Activated naive CD8-positive, alpha-beta T cell treated with anti-CD3 and anti-CD28 coated beads, Interleukin-2, amount 50 U/mL, for 24 hours (primary cell): ENCODE results near the gene EHMT1.

ENCODE experiments used
- ATAC-seq: fragments of 150-1000 bp; cut with Tn5 transposase; one replicate; pipeline ENCODE4 v1.10.0; 2021
- DNase-seq: peaks from one replicate; pipeline ENCODE4 v3.0.0; 2021
- H3K27ac Mint-ChIP-seq: one replicate; pipeline ENCODE4 v1.8.0; 2021; ENCODE audit warnings: mild to moderate bottlenecking, mixed read lengths
- H3K27me3 Mint-ChIP-seq: one replicate; pipeline ENCODE4 v1.8.0; 2021; ENCODE audit warnings: mixed read lengths
- H3K36me3 Mint-ChIP-seq: one replicate; pipeline ENCODE4 v1.8.0; 2021; ENCODE audit warnings: low read depth, mixed read lengths
- H3K4me1 Mint-ChIP-seq: one replicate; pipeline ENCODE4 v1.8.0; 2021; ENCODE audit warnings: mixed read lengths
- H3K4me3 Mint-ChIP-seq: one replicate; pipeline ENCODE4 v1.8.0; 2021; ENCODE audit warnings: mild to moderate bottlenecking, moderate library complexity, mixed read lengths
- H3K9me3 Mint-ChIP-seq: one replicate; pipeline ENCODE4 v1.8.0; 2021; ENCODE audit warnings: mixed read lengths

Gene EHMT1

DNA sequence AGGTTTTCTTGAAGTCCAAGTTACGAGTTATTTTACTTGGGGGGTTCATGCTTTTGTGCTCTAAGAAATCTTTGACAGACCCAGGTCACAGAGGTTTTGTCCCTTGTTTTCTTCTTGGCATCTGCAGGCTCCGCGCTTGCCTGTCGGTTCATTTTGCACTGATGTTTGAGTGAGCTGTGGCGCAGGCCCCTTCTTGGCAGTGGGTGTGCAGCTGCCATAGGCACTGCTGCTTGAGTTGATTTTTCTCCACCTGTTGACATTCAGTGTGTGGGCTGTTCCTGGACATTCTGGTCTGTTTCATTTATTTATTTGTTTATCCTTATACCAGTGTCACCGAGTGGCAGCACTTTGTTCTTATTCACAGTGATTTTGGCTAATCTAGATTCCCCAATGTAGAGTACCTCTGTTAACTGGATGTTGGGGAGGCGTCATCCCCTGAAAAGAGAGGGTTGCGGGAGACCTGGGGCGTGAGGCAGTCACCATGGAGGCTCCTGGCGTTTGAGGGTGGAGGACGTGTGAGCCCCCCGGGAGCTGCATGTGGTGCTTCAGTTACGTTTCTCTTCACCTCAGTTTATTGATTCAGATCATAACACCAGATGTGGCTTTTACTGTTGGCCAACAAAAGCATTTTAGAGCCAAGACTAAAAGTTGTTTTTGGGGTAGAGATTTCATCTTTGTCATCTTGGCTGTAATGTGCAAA is 137.4 kb downstream of the EHMT1 start:
- no peak for ATAC-seq

DNA sequence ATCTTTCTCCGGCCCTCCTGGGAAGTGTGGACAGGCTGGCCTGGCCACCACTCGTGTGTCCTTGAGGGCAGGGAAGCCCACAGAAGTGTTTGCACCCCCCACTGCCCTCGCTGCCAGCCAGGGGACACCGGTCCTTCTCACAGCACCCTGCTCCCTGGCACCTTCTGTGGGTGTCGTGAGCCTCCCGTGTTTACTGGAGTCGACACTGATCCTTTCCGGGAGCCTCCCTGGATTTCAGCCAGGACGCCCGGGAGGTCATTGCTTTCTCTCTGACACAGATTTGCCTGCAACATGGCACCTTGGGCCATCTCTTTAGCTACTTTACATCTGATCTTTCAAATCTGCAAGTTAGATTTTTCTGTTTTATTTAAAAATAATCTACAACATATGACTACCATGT is 138.3 kb downstream of the EHMT1 start:
- H3K27me3 Mint-ChIP-seq: no peaks in the 10 kb centered on the region
- H3K27ac Mint-ChIP-seq: peak overlapping the region; percentile 84
- H3K4me1 Mint-ChIP-seq: peaks cover 50% of the 10 kb centered on the region
- no peak for ATAC-seq
- H3K9me3 Mint-ChIP-seq: no peaks in the 10 kb centered on the region
- H3K36me3 Mint-ChIP-seq: peaks cover 71% of the 10 kb centered on the region
- no peak for DNase-seq
- no peak overlapping the region for H3K4me3 Mint-ChIP-seq

More for the DNA sequence above, 137.4 kb downstream of the EHMT1 start:
- Mint-ChIP-seq H3K36me3 (peaks cover 76% of the 10 kb centered on the region), H3K27me3 (no peaks in the 10 kb centered on the region), H3K27ac (no peak overlapping the region), H3K9me3 (no peaks in the 10 kb centered on the region), H3K4me3 (no peak overlapping the region), H3K4me1 (peaks cover 45% of the 10 kb centered on the region)
- DNase-seq: no peak

DNA sequence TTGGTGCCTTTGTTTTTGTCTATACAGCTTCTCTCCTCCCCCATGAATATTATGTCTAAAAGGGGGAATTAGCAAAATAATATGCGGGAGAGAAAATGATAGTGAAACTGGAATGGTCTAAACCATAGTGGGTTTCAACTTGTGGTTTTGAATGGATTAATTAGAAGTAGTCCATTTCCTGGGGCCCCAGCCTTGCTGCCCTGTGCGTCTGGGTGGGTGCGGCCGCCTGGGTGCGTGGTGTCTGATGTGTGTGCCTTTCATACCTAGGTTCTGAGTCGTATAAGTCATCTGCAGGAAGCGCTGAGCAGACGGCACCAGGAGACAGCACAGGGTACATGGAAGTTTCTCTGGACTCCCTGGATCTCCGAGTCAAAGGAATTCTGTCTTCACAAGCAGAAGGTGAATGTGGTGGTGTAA is 138.8 kb downstream of the EHMT1 start:
- no peaks in the 10 kb centered on the region for H3K9me3 Mint-ChIP-seq
- peak; percentile 51 for DNase-seq
- ATAC-seq: peak; percentile 77
- H3K27me3 Mint-ChIP-seq: no peaks in the 10 kb centered on the region
- peaks cover 55% of the 10 kb centered on the region for H3K4me1 Mint-ChIP-seq
- H3K36me3 Mint-ChIP-seq: peaks cover 69% of the 10 kb centered on the region
- peak overlapping the region; percentile 11 for H3K4me3 Mint-ChIP-seq
- H3K27ac Mint-ChIP-seq: peak overlapping the region; percentile 84

DNA sequence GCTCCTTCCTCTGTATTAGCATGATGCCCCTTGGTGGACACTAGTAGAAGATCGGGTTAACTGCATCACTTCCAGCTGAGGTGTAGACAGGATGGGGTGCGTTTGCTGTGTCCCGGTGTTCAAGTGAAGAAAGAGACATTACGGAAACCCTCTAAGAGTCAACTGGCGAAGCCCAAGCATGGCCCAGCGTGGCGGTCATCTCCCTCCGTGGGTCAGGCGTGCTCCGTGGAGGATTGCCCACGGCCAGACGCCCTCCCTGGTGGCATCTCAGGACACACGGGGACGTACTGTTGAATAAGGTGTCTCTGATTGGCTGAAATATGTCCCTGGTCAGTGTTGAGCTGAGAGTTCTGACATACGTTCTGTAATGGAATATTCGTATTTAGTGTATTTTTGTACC is 139.3 kb downstream of the EHMT1 start:
- no peaks in the 10 kb centered on the region for H3K9me3 Mint-ChIP-seq
- peaks cover 56% of the 10 kb centered on the region for H3K4me1 Mint-ChIP-seq
- H3K36me3 Mint-ChIP-seq: peaks cover 68% of the 10 kb centered on the region
- ATAC-seq (no peak), DNase-seq (no peak)
- peak overlapping the region; percentile 11 for H3K4me3 Mint-ChIP-seq
- peak overlapping the region; percentile 84 for H3K27ac Mint-ChIP-seq
- H3K27me3 Mint-ChIP-seq: no peaks in the 10 kb centered on the region

DNA sequence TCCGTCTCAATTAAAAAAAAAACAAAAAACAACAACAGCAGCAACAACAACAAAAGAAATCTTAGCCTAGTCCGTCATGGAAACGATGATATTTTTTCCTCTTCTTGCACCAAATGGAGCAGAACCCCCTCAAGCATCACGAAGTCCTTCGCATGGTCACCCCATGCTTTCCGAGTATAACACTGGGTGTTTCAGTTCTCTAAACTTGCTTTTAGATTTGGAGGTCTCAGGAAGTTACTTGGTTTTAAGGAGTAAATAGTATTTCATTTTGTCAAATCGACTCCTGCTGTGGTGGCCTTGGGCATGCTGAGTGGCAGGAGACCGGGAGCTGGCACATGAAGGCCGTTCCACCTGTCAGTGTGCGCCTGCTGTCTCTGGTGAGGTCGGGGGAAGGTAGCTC is 140.3 kb downstream of the EHMT1 start:
- H3K36me3 Mint-ChIP-seq: peaks cover 65% of the 10 kb centered on the region
- no peak for DNase-seq
- no peaks in the 10 kb centered on the region for H3K9me3 Mint-ChIP-seq
- no peak overlapping the region for H3K27ac Mint-ChIP-seq
- no peak for ATAC-seq
- H3K27me3 Mint-ChIP-seq: no peaks in the 10 kb centered on the region
- no peak overlapping the region for H3K4me3 Mint-ChIP-seq
- peaks cover 56% of the 10 kb centered on the region for H3K4me1 Mint-ChIP-seq

DNA sequence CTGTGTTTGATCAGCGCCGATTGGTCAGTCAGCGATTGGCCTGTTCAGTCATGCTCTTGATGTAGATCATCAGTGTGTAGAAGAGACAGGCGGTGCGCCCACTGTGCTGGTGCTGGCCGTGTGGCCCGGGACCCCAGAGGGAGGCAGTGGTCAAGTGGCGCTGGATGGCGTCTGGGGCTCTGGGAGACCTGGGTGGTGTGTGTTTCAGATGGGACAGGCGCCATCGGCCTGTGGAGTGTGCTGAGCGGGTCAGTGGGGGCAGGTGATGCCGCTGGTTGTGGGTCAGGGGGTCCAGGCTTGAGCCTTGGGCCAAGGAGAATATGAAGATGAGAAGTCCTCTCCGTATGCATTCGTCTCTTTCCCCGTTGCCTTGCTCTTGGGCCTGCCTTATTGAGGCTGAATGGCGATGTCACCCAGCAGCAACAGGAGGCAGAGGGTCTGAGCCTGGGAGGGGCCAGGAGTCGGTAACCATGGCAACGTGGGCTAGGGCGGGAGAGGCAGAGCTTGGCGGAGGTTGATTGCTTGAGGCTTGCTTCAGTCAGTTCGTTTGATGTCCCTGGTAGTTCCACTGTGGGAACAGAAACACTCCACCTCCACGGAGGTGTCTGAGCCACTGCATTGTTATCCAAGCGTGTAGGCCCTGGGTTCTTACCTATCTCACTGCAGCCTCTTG is 141.0 kb downstream of the EHMT1 start:
- Mint-ChIP-seq H3K36me3 (peaks cover 65% of the 10 kb centered on the region), H3K27ac (no peak overlapping the region), H3K4me1 (peaks cover 56% of the 10 kb centered on the region), H3K27me3 (no peaks in the 10 kb centered on the region), H3K9me3 (no peaks in the 10 kb centered on the region), H3K4me3 (no peak overlapping the region)
- ATAC-seq (no peak), DNase-seq (no peak)

DNA sequence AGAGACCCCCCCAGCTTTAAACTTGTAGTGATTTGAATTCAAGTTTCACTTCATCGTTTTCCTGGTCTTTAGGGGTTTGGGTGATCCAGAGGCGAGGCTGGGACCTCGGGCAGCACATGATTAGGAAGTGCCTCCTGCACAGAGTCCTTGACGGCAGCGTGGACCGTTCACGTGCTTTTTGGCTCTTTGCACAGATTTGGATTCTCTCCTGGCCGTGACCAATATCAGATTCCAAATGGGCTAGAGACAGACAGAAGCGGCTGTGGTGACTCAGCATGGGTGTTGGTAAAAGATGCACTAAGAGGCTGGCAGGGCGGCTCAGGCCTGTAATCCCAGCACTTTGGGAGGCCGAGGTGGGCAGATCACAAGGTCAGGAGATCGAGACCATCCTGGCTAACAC is 141.6 kb downstream of the EHMT1 start:
- Mint-ChIP-seq H3K27ac (peak overlapping the region; percentile 59), H3K27me3 (no peaks in the 10 kb centered on the region), H3K9me3 (no peaks in the 10 kb centered on the region), H3K4me1 (peaks cover 56% of the 10 kb centered on the region), H3K36me3 (peaks cover 58% of the 10 kb centered on the region), H3K4me3 (no peak overlapping the region)
- DNase-seq: no peak
- no peak for ATAC-seq

DNA sequence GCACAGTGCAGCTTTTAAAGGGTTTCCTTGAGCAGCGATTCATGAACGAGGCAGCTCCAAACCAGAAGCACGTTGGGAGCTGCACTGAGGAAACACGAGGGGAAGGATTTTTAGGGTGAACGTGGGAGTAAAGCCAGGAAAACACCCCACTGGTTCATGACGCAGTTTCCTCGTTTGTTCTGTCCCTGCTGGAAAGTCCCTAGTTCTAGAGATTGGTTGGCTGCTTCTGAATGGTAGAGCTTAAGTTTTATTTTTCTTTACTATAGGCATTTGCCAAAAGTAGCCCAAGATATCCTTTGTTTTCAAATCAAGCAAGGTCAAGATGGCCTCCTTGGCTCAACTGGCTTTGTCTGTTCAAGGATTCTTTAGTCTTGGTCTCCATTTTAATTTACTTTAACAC is 142.2 kb downstream of the EHMT1 start:
- Mint-ChIP-seq H3K9me3 (no peaks in the 10 kb centered on the region), H3K27ac (peak overlapping the region; percentile 59), H3K4me1 (peaks cover 56% of the 10 kb centered on the region), H3K36me3 (peaks cover 58% of the 10 kb centered on the region), H3K4me3 (no peak overlapping the region), H3K27me3 (no peaks in the 10 kb centered on the region)
- ATAC-seq (no peak), DNase-seq (peak; percentile 23)

DNA sequence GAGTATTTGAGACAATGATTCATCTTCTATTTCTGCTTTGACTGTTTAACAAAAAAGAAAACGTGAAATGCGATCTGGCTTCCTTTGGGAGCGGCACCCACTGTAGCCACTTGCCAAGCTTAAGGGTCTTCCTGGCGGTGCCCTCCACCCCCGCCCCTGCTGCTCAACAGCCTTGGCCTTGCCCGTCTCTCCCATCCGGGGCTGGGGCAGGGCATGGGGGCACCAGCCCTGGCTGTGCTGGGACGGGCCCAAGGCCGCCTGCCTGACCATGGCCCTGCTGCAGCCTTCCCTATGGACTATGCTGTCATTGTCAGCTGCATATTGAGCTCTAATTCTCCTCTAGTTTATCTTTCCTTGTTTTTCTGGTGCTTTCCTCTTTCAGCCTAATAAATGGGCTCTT is 143.0 kb downstream of the EHMT1 start:
- Mint-ChIP-seq H3K9me3 (no peaks in the 10 kb centered on the region), H3K36me3 (peaks cover 53% of the 10 kb centered on the region), H3K27ac (peak overlapping the region; percentile 81), H3K4me1 (peaks cover 50% of the 10 kb centered on the region), H3K4me3 (no peak overlapping the region), H3K27me3 (no peaks in the 10 kb centered on the region)
- ATAC-seq (no peak), DNase-seq (no peak)

DNA sequence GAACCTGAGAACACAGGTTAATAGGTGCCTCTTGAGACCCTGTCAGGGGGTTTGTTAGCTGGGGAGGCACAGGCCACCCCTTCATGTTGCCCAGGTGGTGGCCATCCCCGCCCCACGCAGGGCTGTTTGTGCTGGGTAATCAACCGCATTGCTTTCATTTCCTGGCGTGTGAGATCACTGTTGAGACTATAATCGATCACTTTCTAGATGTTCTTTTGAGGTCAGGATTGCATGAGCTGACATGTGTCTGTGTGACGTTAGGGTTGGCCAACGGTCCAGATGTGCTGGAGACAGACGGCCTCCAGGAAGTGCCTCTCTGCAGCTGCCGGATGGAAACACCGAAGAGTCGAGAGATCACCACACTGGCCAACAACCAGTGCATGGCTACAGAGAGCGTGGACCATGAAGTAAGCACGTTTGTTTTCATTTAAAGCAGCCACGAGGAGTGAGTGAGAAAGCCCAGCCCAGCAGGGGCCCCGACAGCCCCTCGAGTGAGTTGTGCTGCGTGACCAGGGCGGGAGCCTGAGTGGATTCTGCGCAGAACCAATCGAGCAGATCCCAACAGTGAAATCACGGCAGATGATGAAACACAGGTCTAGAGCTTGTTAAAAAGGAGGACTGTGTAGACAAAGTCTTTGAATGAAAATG is 143.7 kb downstream of the EHMT1 start:
- Mint-ChIP-seq H3K36me3 (peaks cover 52% of the 10 kb centered on the region), H3K9me3 (no peaks in the 10 kb centered on the region), H3K4me1 (peaks cover 42% of the 10 kb centered on the region), H3K27me3 (no peaks in the 10 kb centered on the region), H3K4me3 (no peak overlapping the region), H3K27ac (peak overlapping the region; percentile 81)
- ATAC-seq (no peak), DNase-seq (no peak)

- Mint-ChIP-seq H3K4me1 (peaks cover 34% of the 10 kb centered on the region), H3K4me3 (no peak overlapping the region), H3K36me3 (peaks cover 48% of the 10 kb centered on the region), H3K27me3 (no peaks in the 10 kb centered on the region), H3K27ac (no peak overlapping the region), H3K9me3 (no peaks in the 10 kb centered on the region)
- DNase-seq (no peak), ATAC-seq (no peak)
Measured at GRCh38 chr9:137763271-137763955, 144.6 kb downstream of the EHMT1 start.

GRCh38 chr9:137764171-137764671 is 145.4 kb downstream of the EHMT1 start:
- Mint-ChIP-seq H3K9me3 (no peaks in the 10 kb centered on the region), H3K36me3 (peaks cover 47% of the 10 kb centered on the region), H3K4me3 (no peak overlapping the region), H3K27ac (no peak overlapping the region), H3K4me1 (peaks cover 27% of the 10 kb centered on the region), H3K27me3 (no peaks in the 10 kb centered on the region)
- ATAC-seq: no peak
- no peak for DNase-seq

GRCh38 chr9:137764981-137765380 is 146.2 kb downstream of the EHMT1 start:
- Mint-ChIP-seq H3K27me3 (no peaks in the 10 kb centered on the region), H3K4me1 (peaks cover 19% of the 10 kb centered on the region), H3K4me3 (no peak overlapping the region), H3K36me3 (peaks cover 47% of the 10 kb centered on the region), H3K27ac (no peak overlapping the region), H3K9me3 (no peaks in the 10 kb centered on the region)
- ATAC-seq (no peak), DNase-seq (no peak)

- Mint-ChIP-seq H3K9me3 (no peaks in the 10 kb centered on the region), H3K27me3 (no peaks in the 10 kb centered on the region), H3K4me3 (no peak overlapping the region), H3K4me1 (peaks cover 17% of the 10 kb centered on the region), H3K36me3 (peaks cover 48% of the 10 kb centered on the region), H3K27ac (peak overlapping the region; percentile 15)
- DNase-seq (no peak), ATAC-seq (no peak)
Measured at GRCh38 chr9:137765536-137765935, 146.7 kb downstream of the EHMT1 start.
